B cell (primary cell): Measurements from ENCODE around the gene ALG5. TPM values are rescaled to one million over a fixed set of nuclear protein-coding genes. Genes with fewer than 3 reads are reported as not detected.

Experiments
- ATAC-seq: fragments of 200-7000 bp; cut with Tn5 transposase; one replicate; pipeline ENCODE4 v1.10.0; 2021; ENCODE audit warnings: low read depth, mild to moderate bottlenecking, moderate number of reproducible peaks, moderate library complexity
- CTCF ChIA-PET: fragments of 350-600 bp; sonication (Branson Sonifier 250); formaldehyde crosslinking; loops from one replicate; lab custom pipeline; 2021; ENCODE audit warnings: antibody characterized with exemption, inconsistent platforms; lab: Charles Lee
- POLR2A ChIA-PET: fragments of 350-600 bp; sonication (Branson Sonifier 250); formaldehyde crosslinking; loops from one replicate; lab custom pipeline; 2021; ENCODE audit warnings: antibody characterized with exemption; lab: Charles Lee
- DNase-seq: peaks from one replicate; pipeline ENCODE4 v3.0.0; 2013
- H2AFZ ChIP-seq: 2 replicates; pipeline ENCODE4 v1.6.1; 2012; ENCODE audit warnings: mild to moderate bottlenecking, low read depth, low read length; ENCODE audit not compliant: insufficient read depth, poor library complexity, severe bottlenecking
- H3K27ac ChIP-seq, 2 donors: 1 replicate in 1 of 2; 2 replicates in 1 of 2; pipeline ENCODE4 v1.5.1; 2012 to 2013; ENCODE audit warnings: low read length in 2 of 2, mild to moderate bottlenecking in 2 of 2, moderate library complexity in 1 of 2
- H3K27me3 ChIP-seq, 4 experiments: fragments of 200-600 bp in 1 of 4; sonication (generic) in 1 of 4; replicated peaks in 1 of 4; 1 replicate in 2 of 4; 2 replicates in 2 of 4; pipeline versions ENCODE4 v1.6.1 to v1.7.0; 2013 to 2016; ENCODE audit warnings: low read length in 3 of 4, mild to moderate bottlenecking in 2 of 4, mixed read lengths in 1 of 4, moderate library complexity in 1 of 4; ENCODE audit not compliant: insufficient read depth in 4 of 4, control insufficient read depth in 3 of 4; ENCODE audit errors: control extremely low read depth in 1 of 4
- H3K36me3 ChIP-seq, 2 experiments: replicated peaks in 1 of 2; 1 replicate in 1 of 2; 2 replicates in 1 of 2; pipeline versions ENCODE4 v1.6.1 to v1.7.1; 2013; ENCODE audit warnings: low read length in 1 of 2; ENCODE audit not compliant: insufficient read depth in 2 of 2, control insufficient read depth in 1 of 2; ENCODE audit errors: control extremely low read depth in 1 of 2, extremely low read depth in 1 of 2
- H3K4me1 ChIP-seq, 2 donors: fragments of 200-600 bp in 1 of 2; sonication (generic) in 1 of 2; 1 replicate in 1 of 2; 2 replicates in 1 of 2; pipeline versions ENCODE4 v1.5.1 to v1.6.1; 2013 to 2017; ENCODE audit warnings: low read length in 2 of 2; ENCODE audit not compliant: control insufficient read depth in 2 of 2, insufficient read depth in 2 of 2
- H3K4me2 ChIP-seq: replicated peaks from 2 replicates; pipeline ENCODE3; 2012; ENCODE audit warnings: mild to moderate bottlenecking, low read depth, low read length; ENCODE audit not compliant: poor library complexity, severe bottlenecking
- H3K4me3 ChIP-seq, 5 experiments: fragments of 200-600 bp in 1 of 5; sonication (generic) in 1 of 5; 1 replicate in 3 of 5; 2 replicates in 2 of 5; pipeline versions ENCODE4 v1.5.1 to v1.7.0; 2011 to 2016; ENCODE audit warnings: low read length in 4 of 5, mild to moderate bottlenecking in 4 of 5, low read depth in 2 of 5, control low read depth in 1 of 5, moderate library complexity in 1 of 5; ENCODE audit not compliant: insufficient read depth in 1 of 5; ENCODE audit errors: control extremely low read depth in 1 of 5, extremely low read depth in 1 of 5
- H3K79me2 ChIP-seq: fragments of 200-600 bp; sonication (generic); one replicate; pipeline ENCODE4 v1.6.0; 2016; ENCODE audit warnings: low read length; ENCODE audit not compliant: control insufficient read depth, insufficient read depth
- H3K9ac ChIP-seq: fragments of 200-600 bp; sonication (generic); 2 replicates; pipeline ENCODE4 v1.6.1; 2017; ENCODE audit warnings: mild to moderate bottlenecking, low read length, moderate library complexity
- H3K9me3 ChIP-seq, 3 donors: one replicate each; pipeline versions ENCODE4 v1.6.1 to v1.7.1; 2013; ENCODE audit warnings: low read length in 2 of 3; ENCODE audit not compliant: control insufficient read depth in 2 of 3, insufficient read depth in 1 of 3; ENCODE audit errors: control extremely low read depth in 1 of 3
- H4K20me1 ChIP-seq: 2 replicates; pipeline ENCODE4 v1.6.0; 2012; ENCODE audit warnings: mild to moderate bottlenecking, low read length; ENCODE audit not compliant: insufficient read depth, control insufficient read depth, poor library complexity, severe bottlenecking
- H3K27ac Mint-ChIP-seq: one replicate; pipeline ENCODE4 v1.8.0; 2021; ENCODE audit warnings: mixed read lengths
- H3K27me3 Mint-ChIP-seq: one replicate; pipeline ENCODE4 v1.8.0; 2021; ENCODE audit warnings: mixed read lengths
- H3K4me1 Mint-ChIP-seq: one replicate; pipeline ENCODE4 v1.8.0; 2021; ENCODE audit warnings: mixed read lengths
- H3K4me3 Mint-ChIP-seq: one replicate; pipeline ENCODE4 v1.8.0; 2021; ENCODE audit warnings: mixed read lengths
- H3K9me3 Mint-ChIP-seq: one replicate; pipeline ENCODE4 v1.8.0; 2022; ENCODE audit warnings: mixed read lengths; ENCODE audit not compliant: insufficient read depth
- CTCF ChIP-seq: fragments of 200-600 bp; IDR thresholded peaks from one replicate; pipeline ENCODE4 v1.8.0; 2022; ENCODE audit warnings: antibody characterized with exemption, mild to moderate bottlenecking
- EZH2 ChIP-seq: IDR thresholded peaks from 2 replicates; pipeline ENCODE4 v1.6.1; 2012; ENCODE audit warnings: borderline replicate concordance, low read depth, mild to moderate bottlenecking, moderate library complexity, low read length; ENCODE audit not compliant: insufficient read depth, poor library complexity, severe bottlenecking
- WGBS: methylation state at CpG from one replicate; pipeline ENCODE4 v1.1.5; 2013; ENCODE audit warnings: missing lambda C conversion rate; ENCODE audit not compliant: insufficient coverage; 5-methylcytosine and 5-hydroxymethylcytosine counted together
- intact Hi-C: fragments of 100-400 bp; cut with micrococcal nuclease; formaldehyde crosslinking; loops from one replicate; pipeline ENCODE4 v1.10.0; 2022
- polyA plus RNA-seq: library from polyadenylated mRNA; depleted of rRNA; stranded (reverse); fragments of >200 nt; gene quantifications from 2 replicates; pipeline ENCODE4 v1.2.3, GENCODE V29; 2012
- total RNA-seq, 2 donors: library from RNA; stranded (reverse); fragments of 120-200 nt in 1 of 2; gene quantifications; 1 replicate in 1 of 2; 2 replicates in 1 of 2; pipeline versions ENCODE4 v1.2.3 to v1.2.4, GENCODE V29; 2013 to 2022

Gene ALG5
- total and polyA plus RNA-seq, 2 donors (not counting 1 experiment from before 2014, with no cell fraction given), result 15.2 to 21.0 TPM

GRCh38 chr13:37029617-37030016, 30.5 kb upstream of the ALG5 start:
- POLR2A ChIA-PET, result no interaction called here

DNA sequence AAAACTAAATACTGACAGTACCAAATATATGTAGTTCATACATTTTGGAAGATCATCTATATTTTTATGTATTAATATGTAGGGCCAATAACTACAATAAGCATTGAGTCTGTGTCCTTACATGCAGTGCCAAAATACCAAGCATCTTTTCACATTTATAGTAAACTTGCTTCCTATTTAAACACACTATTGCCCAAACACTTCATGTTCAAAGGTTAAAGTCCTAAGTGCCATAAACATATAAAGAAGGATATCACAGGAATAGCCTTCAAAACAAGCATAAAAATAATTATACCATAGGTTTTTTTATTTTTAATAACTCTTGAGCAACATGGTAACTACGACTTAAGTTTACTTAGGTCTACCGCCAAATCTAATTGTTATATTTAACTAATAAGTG, 28.5 kb upstream of the ALG5 start:
- POLR2A ChIA-PET, result no interaction called here
- no peaks in the 10 kb centered on the region for H3K4me1 ChIP-seq
- CTCF ChIA-PET, result no interaction called here
- Mint-ChIP-seq H3K27me3 (no peaks in the 10 kb centered on the region), H3K4me1 (no peaks in the 10 kb centered on the region), H3K9me3 (no peaks in the 10 kb centered on the region), H3K27ac (no peak overlapping the region), H3K4me3 (no peak overlapping the region)
- no peaks in the 10 kb centered on the region for H4K20me1 ChIP-seq
- no CpG with 5 or more reads among the region's 2 CpGs for WGBS
- no peak for DNase-seq
- H3K79me2 ChIP-seq, result no peaks in the 10 kb centered on the region
- intact Hi-C loops, result no loop called here
- no peaks in the 10 kb centered on the region for H3K9me3 ChIP-seq
- H3K27ac ChIP-seq, result no peak overlapping the region
- no peaks in the 10 kb centered on the region for H3K27me3 ChIP-seq
- H3K4me2 ChIP-seq, result no peak overlapping the region
- no peak overlapping the region for H2AFZ ChIP-seq
- peaks cover 26 to 75% of the 10 kb centered on the region in 2 experiments for H3K36me3 ChIP-seq
- no peak for TF ChIP-seq EZH2
- TF ChIP-seq CTCF, result no peak
- no peak for ATAC-seq
- H3K4me3 ChIP-seq, result no peak overlapping the region
- no peak overlapping the region for H3K9ac ChIP-seq

More at GRCh38 chr13:37029617-37030016, 30.5 kb upstream of the ALG5 start:
- Histone ChIP-seq H3K27me3 (no peaks in the 10 kb centered on the region), H3K27ac (no peak overlapping the region), H3K4me3 (no peak overlapping the region), H3K9ac (no peak overlapping the region), H3K4me2 (no peak overlapping the region), H4K20me1 (no peaks in the 10 kb centered on the region), H3K9me3 (no peaks in the 10 kb centered on the region), H3K4me1 (no peaks in the 10 kb centered on the region), H3K79me2 (no peaks in the 10 kb centered on the region), H3K36me3 (peaks cover 18 to 77% of the 10 kb centered on the region in 2 experiments), H2AFZ (no peak overlapping the region)
- no peak for ATAC-seq
- intact Hi-C loops, result no loop called here
- no CpG with 5 or more reads among the region's 4 CpGs for WGBS
- Mint-ChIP-seq H3K9me3 (no peaks in the 10 kb centered on the region), H3K4me3 (no peak overlapping the region), H3K4me1 (no peaks in the 10 kb centered on the region), H3K27me3 (no peaks in the 10 kb centered on the region), H3K27ac (no peak overlapping the region)
- no peak for DNase-seq
- no peak for TF ChIP-seq EZH2
- TF ChIP-seq CTCF, result no peak
- CTCF ChIA-PET, result no interaction called here
